Ovary (tissue), 3 donors: ENCODE data around the gene WDR55.

Source experiments
- POLR2A ChIP-seq: fragments of 450-650 bp; IDR thresholded peaks from one replicate; pipeline ENCODE4 v1.6.1; 2017; ENCODE audit warnings: antibody characterized with exemption, mild to moderate bottlenecking, moderate library complexity
- TF ChIP-seq, protein P1 (sequence below), 3 donors: fragments of 450-650 bp in 2 of 3; fragments of 200-600 bp in 1 of 3; IDR thresholded peaks; one replicate each; pipeline versions ENCODE4 v1.5.1 to v1.8.0; 2016 to 2022; ENCODE audit warnings: antibody characterized with exemption in 3 of 3, mild to moderate bottlenecking in 1 of 3
- donor health status: DM: no; HTN: no; CAD: no.

DNA sequence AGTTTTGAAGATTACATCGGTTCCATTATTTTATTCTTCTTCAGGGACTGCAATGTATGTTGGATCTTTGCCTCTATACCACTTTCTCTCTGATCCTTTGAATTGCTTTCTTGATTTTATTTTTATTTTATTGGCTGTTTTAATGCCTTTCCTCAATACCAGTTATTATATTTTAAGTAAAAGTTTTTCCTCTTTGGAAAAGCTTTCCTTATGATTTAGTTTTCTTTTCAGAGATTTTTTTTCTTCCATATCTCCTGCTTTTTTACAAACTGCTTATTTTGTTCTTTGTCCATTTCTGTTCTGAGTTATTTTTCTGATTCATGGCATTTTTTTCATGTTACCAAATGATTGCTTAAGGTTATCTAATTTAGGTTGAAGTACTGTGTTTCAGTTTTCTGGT, 47.1 kb downstream of the WDR55 start:
- TF ChIP-seq, protein P1, sequence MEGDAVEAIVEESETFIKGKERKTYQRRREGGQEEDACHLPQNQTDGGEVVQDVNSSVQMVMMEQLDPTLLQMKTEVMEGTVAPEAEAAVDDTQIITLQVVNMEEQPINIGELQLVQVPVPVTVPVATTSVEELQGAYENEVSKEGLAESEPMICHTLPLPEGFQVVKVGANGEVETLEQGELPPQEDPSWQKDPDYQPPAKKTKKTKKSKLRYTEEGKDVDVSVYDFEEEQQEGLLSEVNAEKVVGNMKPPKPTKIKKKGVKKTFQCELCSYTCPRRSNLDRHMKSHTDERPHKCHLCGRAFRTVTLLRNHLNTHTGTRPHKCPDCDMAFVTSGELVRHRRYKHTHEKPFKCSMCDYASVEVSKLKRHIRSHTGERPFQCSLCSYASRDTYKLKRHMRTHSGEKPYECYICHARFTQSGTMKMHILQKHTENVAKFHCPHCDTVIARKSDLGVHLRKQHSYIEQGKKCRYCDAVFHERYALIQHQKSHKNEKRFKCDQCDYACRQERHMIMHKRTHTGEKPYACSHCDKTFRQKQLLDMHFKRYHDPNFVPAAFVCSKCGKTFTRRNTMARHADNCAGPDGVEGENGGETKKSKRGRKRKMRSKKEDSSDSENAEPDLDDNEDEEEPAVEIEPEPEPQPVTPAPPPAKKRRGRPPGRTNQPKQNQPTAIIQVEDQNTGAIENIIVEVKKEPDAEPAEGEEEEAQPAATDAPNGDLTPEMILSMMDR (IDR thresholded peaks at IDR 0.05), result no peak
- TF ChIP-seq POLR2A, result no peak
